CD4-positive, alpha-beta T cell treated with Interleukin-10 for 1 hour (primary cell): Measurements from ENCODE around the gene LILRB2.
"Not testable (repeated sequence)": the region's sequence is repeated elsewhere in the genome, so short reads cannot be mapped to it uniquely, and the experiment has no call there.

ENCODE experiments used
- DNase-seq: peaks from one replicate; pipeline ENCODE4 v3.0.0-alpha.2; 2020

LILRB2 gene

DNA sequence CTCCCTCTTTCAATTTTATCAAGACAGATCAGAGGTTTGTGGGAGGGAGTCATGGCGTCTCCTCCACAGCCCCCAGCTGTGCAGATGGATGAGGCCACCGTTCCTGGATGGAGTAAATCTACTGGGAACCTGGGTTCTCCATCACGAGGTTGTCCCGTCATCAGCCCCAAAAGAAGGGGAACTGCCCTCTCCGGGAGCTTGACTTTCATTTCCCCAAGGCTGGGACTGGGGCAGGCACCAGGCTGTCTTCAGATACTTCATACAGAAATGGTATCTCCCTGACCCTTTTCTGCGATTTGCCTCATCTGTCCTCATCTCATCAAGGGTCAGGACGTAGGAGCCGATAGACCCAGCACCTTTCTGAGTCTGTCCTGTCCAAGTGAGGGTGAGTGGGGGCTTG lies 9.8 kb downstream of the LILRB2 start:
- peak; percentile 16 for DNase-seq

DNA sequence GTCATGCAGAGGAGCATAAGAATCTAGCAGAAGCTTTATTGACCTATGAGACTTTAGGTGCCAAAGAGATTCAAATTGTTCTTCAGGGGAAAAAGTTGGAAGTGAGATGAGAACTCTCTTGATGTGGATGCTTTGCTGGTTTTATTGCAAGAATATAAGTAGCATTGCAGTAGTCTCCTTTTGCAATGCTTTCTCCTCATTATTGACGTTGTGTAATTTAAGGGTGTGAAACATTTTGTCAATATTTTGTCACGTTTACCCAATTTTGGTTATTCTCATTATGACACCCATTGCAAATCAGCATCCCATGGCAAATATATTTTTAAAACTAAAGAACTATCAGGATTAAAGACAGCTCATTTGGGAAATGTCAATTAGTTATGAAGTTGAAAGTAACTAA lies 12.0 kb downstream of the LILRB2 start:
- no peak for DNase-seq

DNA sequence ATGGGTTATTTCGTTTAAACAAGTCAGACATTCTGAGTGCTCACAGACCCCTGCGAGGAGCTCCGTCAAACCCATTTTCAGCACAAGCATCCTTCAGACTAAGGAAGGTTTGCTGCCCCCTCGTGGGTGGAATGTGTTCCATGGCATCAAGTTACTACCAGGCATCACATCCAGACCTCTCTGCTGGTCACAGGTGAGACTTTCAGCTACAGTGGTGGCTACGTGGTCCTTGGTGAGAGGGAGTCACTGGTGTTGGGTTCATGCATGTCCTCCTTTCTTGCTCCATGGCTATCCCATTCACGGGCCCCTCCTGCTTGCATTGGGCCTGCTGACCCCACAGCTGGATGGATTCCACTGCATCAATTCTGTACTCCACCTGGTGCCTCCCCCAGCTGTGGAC lies 14.8 kb downstream of the LILRB2 start:
- DNase-seq = peak; percentile 59

DNA sequence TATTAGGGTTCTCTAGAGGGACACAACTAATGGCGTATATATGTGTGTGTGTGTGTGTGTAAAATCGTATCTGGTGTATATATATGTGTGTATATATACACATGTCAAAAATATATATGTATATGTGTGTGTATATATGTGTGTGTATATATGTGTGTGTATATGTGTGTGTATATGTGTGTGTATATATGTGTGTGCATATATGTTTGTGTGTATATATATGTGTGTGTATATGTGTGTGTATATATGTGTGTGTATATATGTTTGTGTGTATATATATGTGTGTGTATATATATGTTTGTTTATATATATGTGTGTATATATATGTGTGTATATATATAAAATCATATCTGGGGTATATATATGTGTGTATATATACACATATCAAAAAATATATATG lies 18.4 kb downstream of the LILRB2 start:
- no peak for DNase-seq

DNA sequence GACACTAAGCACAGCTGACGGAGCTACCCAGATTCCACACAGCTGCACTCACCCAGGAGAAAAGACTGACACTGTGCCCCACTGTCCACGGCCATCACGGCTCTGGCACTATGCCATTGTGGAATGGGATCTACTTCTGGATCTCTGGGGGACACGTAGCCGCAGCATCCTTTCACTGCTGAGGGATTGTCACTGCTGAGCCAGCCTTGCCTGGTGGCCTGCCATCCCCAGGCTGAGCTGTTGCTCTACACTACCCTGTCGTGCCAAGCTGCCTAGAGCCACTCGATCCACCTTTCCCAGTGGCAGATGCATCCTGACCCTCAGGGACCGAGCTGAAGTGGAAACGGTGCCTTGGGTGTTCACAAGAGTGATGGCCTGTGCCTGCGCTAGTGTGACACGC lies 18.8 kb downstream of the LILRB2 start:
- DNase-seq = no peak

DNA sequence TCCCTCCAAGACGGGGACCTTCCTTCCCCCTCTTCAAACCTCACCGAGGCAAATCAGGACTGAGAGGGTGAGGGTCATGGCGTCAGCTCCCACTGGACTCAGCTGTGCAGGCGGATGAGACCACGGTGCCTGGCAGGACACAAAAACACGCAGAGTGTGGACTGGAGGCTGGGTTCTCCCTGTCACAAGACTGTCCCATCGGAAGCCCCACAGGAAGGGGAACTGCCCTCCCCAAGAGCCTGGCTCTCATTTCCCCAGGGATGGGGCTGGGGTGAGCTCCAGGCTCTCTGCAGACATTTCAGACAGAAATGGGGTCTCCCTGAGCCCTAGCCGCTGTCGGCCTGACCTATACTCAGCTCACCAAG lies 23.8 kb downstream of the LILRB2 start, which contains the start of gene LILRB5:
TSS of gene LILRB5 (minus strand) at position 158 of the 365 bp plus-strand sequence. CDS start at position 78, 80 bp downstream.
- DNase-seq = no peak

DNA sequence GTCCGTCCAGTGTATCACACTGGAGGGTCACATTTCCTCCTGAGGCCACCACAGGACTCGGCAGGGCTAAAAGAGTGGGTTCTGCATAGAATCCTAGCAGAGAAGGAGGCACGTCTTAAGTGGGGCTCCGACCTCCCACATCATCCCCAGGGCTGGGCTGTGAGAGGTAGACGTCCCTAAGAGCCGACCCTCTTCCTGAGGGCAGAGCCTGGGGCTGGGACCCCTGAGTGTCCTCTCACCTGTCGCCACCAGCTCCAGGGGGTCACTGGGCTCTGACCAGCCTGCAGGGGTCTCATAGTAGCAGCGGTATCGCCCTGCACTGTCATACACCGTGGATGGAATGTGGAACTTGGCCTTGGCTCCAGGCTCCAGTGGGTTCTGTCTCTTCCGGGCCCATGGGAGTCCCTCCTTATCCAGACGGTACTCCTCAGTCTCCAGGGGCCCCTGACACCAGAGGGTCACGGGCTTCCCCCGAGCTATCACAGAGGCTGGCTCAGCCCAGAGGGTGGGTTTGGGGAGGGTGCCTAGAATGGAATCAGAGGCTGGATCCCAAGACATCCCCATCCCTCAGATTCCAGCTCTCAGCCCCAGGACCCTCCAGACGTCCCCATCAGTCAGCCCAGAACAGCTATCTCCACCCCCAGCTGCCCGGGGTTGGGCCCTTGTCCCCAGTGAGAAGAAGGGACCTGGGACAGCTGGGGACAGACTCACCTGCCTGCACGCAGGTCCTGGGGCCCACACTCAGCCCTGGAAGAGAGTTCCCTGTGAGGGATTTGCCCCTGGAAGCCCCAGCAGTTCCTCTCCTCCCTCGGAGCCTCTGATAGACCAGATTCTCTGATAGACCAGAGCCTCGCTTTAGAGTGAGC lies 24.4 kb downstream of the LILRB2 start:
- no peak for DNase-seq

DNA sequence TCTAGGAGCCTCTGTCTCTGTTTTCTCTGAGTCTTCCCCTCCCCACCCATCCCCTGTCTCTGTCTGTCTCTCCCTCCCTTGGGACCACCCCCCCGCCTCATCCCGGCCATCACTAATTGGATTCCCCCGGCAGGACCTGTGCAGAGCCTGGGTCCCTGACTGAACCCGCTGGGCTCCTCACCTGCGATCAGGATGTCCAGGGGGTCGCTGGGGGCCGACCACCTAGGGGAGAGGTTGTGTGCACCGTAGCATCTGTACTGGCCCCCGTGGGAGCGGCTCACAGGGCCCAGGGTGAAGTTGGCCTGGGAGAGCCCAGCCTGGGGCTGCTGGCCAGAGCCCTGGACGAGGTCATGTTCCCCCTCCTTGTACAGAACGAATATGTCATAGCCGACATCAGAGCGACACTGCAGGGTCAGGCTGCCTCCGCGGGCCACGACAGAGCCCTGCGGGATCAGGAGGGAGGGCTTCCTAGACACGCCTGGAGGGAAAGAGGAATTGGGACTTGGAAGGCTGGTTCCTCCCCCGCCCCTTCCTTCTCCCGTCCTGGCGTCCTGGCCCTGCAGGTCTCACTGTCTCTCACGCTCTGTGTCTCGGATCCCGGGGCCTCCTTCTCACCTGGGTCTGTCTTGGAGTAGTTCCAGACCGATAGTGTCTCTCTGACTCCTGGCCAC lies 25.7 kb downstream of the LILRB2 start:
- DNase-seq = no peak

DNA sequence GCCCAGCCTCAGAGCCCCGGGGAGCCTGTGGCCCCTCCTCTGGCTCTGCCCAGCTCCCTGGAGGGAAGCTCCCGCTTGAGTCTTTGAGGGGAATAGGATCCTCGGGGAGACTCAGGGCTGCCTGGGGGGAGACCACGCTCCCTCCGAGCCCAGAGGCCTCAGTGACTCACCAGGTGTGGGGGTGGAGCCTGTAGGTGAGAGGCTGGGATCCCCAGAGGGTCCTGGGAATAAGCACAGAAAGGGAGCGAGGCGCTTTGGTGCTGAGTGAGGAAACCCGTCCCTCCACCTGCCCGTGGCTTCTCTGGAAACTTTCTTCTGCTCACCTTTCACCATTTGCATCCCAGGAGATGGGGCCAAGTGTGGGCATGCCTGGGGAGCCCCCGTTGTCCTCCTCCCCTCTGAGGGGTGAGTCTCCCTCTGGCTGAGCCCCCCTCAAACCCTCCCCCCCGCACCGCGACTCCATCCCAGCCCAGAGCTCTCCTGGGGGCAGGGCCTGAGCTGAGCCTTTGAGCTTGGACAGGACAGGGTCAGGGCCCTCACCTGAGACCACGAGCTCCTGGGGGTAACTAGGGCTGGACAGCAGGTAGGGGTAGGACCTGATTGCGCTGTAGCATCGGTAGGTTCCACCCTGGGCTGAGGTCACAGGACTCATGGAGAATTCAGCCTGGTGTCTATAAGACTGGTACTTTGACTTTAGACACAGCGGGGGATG lies 26.6 kb downstream of the LILRB2 start:
- no peak for DNase-seq

DNA sequence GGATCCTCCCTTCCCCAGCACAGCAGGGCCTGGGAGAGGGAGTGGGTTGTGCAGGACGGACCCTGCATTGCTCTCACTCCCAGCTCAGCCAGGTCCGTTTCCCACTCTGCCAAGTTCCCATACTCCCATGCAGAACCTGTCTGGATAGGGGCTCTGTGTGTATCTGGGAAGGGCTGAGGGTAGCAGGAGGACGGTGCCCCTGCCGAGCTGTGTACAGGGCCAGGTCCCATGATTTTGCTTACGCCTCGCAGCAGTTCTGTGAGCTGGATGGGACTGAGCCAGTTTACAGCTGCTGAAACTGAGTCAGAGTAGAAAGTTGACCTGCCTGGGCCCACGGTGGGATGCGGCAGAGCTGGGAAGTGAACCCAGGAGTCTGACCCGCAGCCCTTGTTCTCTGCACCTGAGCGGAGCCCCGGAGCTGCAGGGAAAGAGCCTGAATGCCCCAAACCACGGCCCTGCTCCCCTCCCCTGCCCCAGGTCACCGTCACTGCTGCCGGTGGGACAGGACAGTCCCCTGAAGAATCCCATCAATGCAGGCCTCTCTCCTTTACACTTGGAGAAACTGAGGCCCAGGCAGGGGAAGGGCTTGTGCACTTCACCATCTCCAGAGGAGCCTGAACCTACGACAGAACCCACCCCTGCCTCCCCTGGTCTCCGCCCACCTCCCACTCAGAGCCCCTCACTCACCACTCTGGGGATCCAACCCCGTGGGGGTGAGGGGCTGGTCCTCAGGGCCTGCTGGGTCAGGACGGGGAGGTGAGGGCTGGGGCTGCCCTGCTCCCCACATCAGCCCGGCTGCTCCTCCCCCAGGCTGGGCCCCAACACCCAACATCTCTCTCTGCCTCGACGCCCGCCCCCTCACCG lies 27.3 kb downstream of the LILRB2 start:
- no peak for DNase-seq

DNA sequence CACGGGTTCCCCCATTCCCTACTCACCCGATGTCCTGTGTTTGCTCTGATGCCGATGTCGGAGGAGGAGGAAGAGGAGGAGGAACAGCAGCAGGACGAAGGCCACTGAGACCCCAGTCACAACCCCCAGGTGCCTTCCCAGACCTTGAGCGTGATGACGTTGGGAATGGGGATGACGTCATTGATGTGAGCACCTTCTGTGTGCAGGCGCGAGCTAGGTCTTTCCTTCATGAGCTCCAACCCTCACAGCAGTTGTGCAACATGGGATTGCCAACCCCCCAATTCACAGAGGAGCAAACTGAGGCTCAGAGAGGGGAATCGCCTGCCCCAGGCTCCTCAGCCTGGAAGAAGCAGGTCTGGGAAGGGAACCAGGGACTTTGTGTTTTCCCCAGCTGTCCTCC lies 28.1 kb downstream of the LILRB2 start:
- no peak for DNase-seq

DNA sequence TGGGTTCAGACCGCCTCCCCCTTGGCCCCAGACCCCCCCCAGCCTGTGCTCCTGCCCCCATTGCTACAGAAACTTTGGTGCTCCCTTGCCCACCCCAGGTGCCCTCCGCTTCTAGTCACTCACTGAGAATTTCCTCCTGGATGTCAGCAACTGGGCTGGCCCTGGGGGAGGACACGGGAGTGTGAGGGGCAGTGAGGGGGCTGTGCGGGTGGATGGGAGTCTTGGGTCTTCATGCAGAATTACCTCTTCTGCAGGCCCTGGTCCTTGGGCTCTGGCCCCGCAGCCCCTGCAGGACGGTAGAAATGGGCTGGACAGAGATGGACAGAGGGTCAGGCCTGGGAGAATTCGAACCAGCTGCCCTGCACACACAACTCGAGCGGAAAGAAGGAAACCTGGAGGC lies 28.7 kb downstream of the LILRB2 start:
- no peak for DNase-seq

DNA sequence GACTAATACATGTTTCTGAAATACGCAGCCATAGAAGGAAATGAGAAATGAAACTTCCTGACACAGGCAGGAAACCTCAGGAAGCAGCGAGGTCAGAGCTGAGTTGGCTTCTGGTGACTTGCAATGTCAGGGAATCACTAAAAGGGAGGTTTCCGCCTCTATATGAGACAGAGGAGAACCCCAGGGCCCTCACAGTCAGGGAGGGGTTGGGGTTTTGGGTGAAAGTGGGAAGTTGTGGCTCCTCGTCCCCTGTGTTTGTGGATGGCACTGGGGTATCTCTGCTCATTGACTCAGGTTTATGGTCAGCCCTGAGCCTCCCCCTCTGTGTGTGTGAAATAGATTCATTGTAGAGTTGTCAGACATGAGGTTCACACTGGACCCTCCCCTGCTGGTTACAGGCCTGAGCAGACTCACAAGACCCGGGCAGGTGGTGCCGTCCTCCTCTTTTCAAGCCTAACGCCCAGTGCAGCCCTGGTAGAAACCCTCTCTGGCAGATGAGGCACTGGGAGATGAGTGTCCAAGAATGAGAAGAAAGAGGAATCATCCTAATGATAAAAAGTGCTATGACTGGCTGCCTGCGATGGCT lies 32.8 kb downstream of the LILRB2 start:
- DNase-seq = peak; percentile 35

DNA sequence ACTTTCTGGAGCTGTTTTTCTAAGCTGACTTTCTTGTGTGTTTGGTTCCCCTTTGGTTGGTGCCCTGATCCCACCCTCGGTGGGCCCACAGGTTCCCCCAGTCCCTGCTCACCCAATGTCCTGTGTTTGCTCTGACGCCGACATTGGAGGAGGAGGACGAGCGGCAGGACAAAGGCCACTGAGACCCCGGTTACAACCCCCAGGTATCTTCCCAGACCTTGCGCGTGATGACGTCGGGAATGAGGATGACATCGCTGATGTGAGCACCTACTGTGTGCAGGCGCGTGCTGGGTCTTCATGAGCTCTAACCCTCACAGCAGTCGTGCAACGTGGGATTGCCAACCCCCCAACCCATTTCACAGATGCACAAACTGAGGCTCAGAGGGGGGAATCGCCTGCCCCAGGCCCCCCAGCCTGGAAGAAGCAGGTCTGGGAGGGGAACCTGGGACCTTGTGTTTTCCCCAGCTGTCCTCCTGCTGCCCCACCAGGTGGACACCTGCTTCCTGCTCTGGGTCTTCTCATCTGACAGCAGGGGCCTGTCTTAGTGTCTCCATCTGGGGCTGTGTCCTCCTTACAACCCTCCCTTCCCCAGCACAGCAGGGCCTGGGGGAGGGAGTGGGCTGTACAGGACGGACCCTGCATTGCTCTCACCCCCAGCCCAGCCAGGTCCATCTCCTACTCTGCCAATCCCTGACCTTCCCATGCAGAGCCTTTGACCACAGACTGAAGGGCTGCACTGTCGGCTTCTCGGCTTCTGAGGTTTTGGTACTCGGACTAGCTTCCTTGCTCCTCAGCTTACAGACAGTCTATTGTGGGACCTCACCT lies 33.6 kb downstream of the LILRB2 start:
- no peak for DNase-seq

DNA sequence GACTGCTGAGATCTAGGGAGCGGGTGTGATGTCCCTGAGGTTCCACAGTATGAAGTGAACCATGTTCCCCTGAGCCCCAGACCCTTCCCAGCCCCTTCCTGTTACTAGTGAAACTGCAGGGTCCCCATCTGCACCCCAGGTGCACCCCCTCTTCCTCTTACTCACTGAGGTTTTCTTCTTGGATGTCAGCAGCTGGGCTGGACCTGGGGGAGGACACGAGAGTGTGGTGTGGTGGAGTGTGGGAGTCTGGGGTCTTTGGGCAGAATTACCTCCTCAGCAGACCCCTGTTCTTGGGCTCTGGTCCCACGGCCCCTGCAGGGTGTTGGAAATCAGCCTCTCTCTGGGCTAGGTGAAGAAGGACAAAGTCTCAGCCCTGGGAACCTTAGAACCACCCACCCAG lies 35.0 kb downstream of the LILRB2 start:
- no peak for DNase-seq

DNA sequence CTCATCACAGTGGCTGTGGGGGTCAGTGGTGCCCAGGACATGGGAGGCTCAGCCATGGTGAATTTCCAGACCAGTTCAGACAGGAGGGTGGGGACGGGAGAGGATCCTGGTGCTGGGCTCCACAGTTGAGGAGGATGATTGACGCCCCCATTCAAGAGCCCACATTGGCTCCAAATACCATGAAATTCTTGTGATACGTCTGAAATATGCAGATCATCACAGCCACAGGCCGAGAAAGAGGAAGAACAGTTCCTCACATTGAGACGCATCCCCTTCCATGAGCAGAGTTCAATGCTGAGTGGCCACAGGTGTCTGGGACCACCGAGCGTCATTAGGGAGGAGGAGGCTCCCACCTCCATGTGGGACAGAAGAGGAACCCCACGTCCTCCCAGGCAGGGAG lies 37.1 kb downstream of the LILRB2 start:
- not testable (repeated sequence) for DNase-seq

DNA sequence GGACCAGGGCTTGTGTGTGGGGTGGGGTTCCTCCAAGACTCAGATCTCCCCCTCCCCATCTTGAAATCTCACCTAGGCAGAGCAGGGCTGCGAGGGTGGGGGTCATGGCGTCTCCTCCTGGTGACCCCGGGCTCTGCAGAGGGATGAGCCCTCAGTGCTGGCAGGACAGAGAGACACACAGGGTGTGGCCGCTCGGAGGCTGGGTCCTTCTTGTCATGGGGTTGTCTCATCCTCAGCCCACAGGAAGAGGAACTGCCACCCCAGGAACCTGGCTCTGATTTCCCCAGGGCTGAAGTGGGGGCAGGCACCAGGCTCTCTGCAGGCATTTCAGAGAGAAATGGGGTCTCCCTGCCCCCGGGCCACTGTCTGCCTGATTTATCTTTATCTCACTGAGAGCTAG lies 38.3 kb downstream of the LILRB2 start, which contains the start of gene LILRA6:
TSS of gene LILRA6 (minus strand) at position 145 of the 400 bp plus-strand sequence.
- not testable (repeated sequence) for DNase-seq

DNA sequence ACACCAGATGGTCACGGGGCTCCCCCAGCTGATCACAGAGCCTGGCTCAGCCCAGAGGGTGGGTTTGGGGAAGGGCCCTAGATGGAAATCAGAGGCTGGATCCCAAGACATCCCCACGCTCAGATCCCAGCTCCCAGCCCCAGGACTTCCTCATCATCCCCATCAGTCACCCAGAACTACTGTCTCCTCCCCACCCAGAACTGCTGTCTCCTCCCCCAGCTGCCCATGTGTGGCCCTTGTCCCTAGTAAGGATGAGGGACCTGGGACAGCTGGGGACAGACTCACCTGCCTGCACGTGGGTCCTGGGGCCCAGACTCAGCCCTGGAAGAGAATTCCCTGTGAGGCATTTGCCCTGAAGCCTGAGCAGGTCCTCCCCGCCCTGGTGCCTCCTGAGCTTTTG lies 38.7 kb downstream of the LILRB2 start:
- DNase-seq = not testable (repeated sequence)

DNA sequence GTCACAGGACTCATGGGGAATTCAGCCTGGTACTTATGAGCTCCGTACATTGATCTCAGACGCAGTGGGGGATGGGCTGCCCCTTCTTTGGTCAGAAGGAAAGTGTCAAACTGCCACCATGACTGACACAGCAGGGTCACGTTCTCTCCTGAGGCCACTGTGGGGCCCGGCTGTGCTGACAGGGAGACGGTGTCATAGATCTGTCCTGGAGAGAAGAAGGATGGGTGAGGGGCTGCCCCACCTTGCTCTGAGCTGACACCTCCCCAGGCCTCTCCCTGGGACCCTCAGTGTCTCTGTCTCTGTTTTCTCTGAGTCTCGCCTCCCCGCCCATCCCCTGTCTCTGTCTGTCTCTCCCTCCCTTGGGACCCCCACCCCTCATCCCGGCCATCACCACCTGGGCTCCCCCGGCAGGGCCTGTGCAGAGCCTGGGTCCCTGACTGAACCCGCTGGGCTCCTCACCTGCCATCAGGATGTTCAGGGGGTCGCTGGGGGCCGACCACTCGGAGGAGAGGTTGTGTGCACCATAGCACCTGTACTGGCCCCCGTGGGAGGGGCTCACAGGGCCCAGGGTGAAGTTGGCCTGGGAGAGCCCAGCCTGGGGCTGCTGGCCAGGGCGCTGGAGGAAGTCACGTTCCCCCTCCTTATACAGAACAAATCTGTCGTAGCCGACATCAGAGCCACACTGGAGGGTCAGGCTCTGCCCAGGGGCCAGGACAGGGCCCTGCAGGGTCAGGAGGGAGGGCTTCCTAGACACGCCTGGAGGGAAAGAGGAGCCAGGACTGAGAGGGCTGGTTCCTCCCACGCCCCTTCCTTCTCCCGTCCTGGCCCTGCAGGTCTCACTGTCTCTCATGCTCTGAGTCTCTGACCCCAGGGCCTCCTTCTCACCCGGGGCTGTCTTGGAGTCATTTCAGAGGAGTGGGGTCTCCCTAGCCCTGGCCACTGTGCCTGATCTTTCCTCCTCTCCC lies 40.3 kb downstream of the LILRB2 start:
- not testable (repeated sequence) for DNase-seq
